Aorta (tissue), 5 donors: ENCODE measurements around the gene TARM1. TPM values are rescaled to one million over a fixed set of nuclear protein-coding genes. Genes with fewer than 3 reads are reported as not detected.
"Not testable (repeated sequence)": the region's sequence is repeated elsewhere in the genome, so short reads cannot be mapped to it uniquely, and the experiment has no call there.

Source experiments
- ATAC-seq: fragments of 200-7000 bp; cut with Tn5 transposase; one replicate; pipeline ENCODE4 v1.9.1; 2022; ENCODE audit warnings: moderate library complexity; ENCODE audit not compliant: low FRiP score
- DNase-seq, 2 donors: peaks; one replicate each; pipeline ENCODE4 v3.0.0-alpha.2; 2020
- H3K27ac ChIP-seq, 2 donors: one replicate each; pipeline ENCODE4 v1.5.1; 2013; ENCODE audit warnings: low read length in 2 of 2, mild to moderate bottlenecking in 2 of 2, moderate library complexity in 2 of 2, control low read depth in 1 of 2, inconsistent platforms in 1 of 2, low read depth in 1 of 2
- H3K27me3 ChIP-seq, 2 donors: one replicate each; pipeline ENCODE4 v1.6.1; 2013; ENCODE audit warnings: control low read depth in 1 of 2, low read length in 1 of 2, mild to moderate bottlenecking in 1 of 2, moderate library complexity in 1 of 2; ENCODE audit not compliant: insufficient read depth in 2 of 2, control insufficient read depth in 1 of 2
- H3K36me3 ChIP-seq, 2 donors: one replicate each; pipeline ENCODE4 v1.6.1; 2013; ENCODE audit warnings: control low read depth in 1 of 2, low read length in 1 of 2, mild to moderate bottlenecking in 1 of 2; ENCODE audit not compliant: insufficient read depth in 2 of 2, control insufficient read depth in 1 of 2
- H3K4me1 ChIP-seq, 2 donors: one replicate each; pipeline ENCODE4 v1.6.1; 2013; ENCODE audit warnings: low read length in 2 of 2, control low read depth in 1 of 2, mild to moderate bottlenecking in 1 of 2, moderate library complexity in 1 of 2; ENCODE audit not compliant: insufficient read depth in 2 of 2, control insufficient read depth in 1 of 2
- H3K4me3 ChIP-seq, 2 donors: one replicate each; pipeline ENCODE4 v1.5.1; 2013; ENCODE audit warnings: low read length in 2 of 2, control low read depth in 1 of 2, mild to moderate bottlenecking in 1 of 2
- H3K9me3 ChIP-seq: one replicate; pipeline ENCODE4 v1.6.1; 2013; ENCODE audit warnings: mild to moderate bottlenecking, low read length; ENCODE audit not compliant: control insufficient read depth
- whole genome bisulfite sequencing, 2 donors: extraction: QIAGEN DNeasy Blood & Tissue Kit; methylation state at CpG; one replicate each; pipeline ENCODE4 v1.1.7; 2013; 5-methylcytosine and 5-hydroxymethylcytosine counted together
- intact Hi-C, 2 donors: fragments of 100-400 bp; cut with DNase I; formaldehyde crosslinking; loops; one replicate each; pipeline versions ENCODE4 v1.14.2 to v1.15.0; 2022
- polyA plus RNA-seq, 2 donors: library from polyadenylated mRNA; stranded (reverse); fragments of 200-250 nt; gene quantifications; one replicate each; pipeline ENCODE4 v1.2.3, GENCODE V29; 2013
- total RNA-seq, 2 donors: library from RNA; stranded (reverse); fragmentation: NEBNext Ultra II Directional; extraction: Animal tissue kit (Norgen Biotek cat#: 25700); gene quantifications; one replicate each; pipeline ENCODE4 v1.2.1, GENCODE V29; 2021
- donor health status: healthy with polysubstance abuse.
- donor health status: Bipolar disorder and iron deficiency.
- donor health status: DM: no; HTN: no; CAD: no.
- donor health status: DM: no; HTN: no; CAD: no.
- donor health status: DM: yes; HTN: yes; CAD: no.

Gene TARM1
- total and polyA plus RNA-seq, 4 donors: not detected

GRCh38 chr19:54063350-54064116 lies 17.6 kb downstream of the TARM1 start, which contains the start of gene VSTM1:
Gene VSTM1 (minus strand): TSS chr19:54063897. CDS start chr19:54063777, 120 bp downstream.
- H3K27me3 ChIP-seq: no peaks in the 10 kb centered on the region
- H3K36me3 ChIP-seq: no peaks in the 10 kb centered on the region
- no peak for ATAC-seq
- no peaks in the 10 kb centered on the region for H3K4me1 ChIP-seq
- peak in 1 of 2 donors; percentile 63 for DNase-seq
- no peak within 1 kb of the TSS for H3K4me3 ChIP-seq
- peaks cover 3% of the 10 kb centered on the region for H3K9me3 ChIP-seq
- no peak within 1 kb of the TSS for H3K27ac ChIP-seq
- 81 to 82% methylated on average over 34 of the region's 34 CpGs for WGBS, 2 donors
- intact Hi-C loops: no loop called here

DNA sequence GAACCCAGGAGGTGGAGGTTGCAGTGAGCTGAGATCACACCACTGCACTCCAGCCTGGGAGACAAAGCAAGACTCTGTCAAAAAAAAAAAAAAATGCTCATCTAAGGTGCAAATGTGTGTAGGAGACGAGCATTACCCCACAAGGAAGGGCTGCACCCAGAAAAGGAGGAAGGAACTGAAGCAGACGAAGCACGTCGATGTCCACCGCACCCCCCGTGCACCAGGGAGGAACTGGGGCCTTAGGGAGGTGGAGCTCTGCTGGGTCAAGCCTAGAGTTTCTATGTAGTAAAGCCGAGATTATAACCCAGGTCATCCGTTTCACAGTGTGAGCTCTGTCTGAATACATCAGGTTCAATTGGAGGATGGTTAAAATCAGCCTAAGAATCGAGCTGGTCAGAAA lies 18.5 kb downstream of the TARM1 start:
- peak; percentile 57 to 61 for DNase-seq

GRCh38 chr19:54047616-54048015 lies 33.5 kb downstream of the TARM1 start:
- Histone ChIP-seq H3K36me3 (no peaks in the 10 kb centered on the region), H3K4me3 (no peak overlapping the region), H3K9me3 (no peaks in the 10 kb centered on the region), H3K4me1 (no peaks in the 10 kb centered on the region), H3K27me3 (no peaks in the 10 kb centered on the region), H3K27ac (no peak overlapping the region)
- 78 to 79% methylated on average over 4 of the region's 4 CpGs for WGBS, 2 donors
- ATAC-seq: no peak
- intact Hi-C loops: no loop called here
- DNase-seq: no peak

More for the DNA sequence above, 18.5 kb downstream of the TARM1 start:
- H3K27ac ChIP-seq: no peak overlapping the region
- H3K4me3 ChIP-seq: no peak overlapping the region
- 77 to 78% methylated on average over 9 of the region's 9 CpGs for WGBS, 2 donors
- H3K36me3 ChIP-seq: no peaks in the 10 kb centered on the region
- peaks cover 3% of the 10 kb centered on the region for H3K9me3 ChIP-seq
- no peak for ATAC-seq
- intact Hi-C loops: no loop called here
- H3K27me3 ChIP-seq: no peaks in the 10 kb centered on the region
- no peaks in the 10 kb centered on the region for H3K4me1 ChIP-seq

- H3K27ac ChIP-seq: no peak overlapping the region
- no peaks in the 10 kb centered on the region for H3K9me3 ChIP-seq
- WGBS, 2 donors: 83 to 85% methylated on average over 2 of the region's 2 CpGs
- intact Hi-C loops: no loop called here
- H3K36me3 ChIP-seq: no peaks in the 10 kb centered on the region
- ATAC-seq (no peak), DNase-seq (no peak)
- no peaks in the 10 kb centered on the region for H3K27me3 ChIP-seq
- H3K4me1 ChIP-seq: no peaks in the 10 kb centered on the region
- no peak overlapping the region for H3K4me3 ChIP-seq
Measured at GRCh38 chr19:54045771-54046170, 35.4 kb downstream of the TARM1 start.

DNA sequence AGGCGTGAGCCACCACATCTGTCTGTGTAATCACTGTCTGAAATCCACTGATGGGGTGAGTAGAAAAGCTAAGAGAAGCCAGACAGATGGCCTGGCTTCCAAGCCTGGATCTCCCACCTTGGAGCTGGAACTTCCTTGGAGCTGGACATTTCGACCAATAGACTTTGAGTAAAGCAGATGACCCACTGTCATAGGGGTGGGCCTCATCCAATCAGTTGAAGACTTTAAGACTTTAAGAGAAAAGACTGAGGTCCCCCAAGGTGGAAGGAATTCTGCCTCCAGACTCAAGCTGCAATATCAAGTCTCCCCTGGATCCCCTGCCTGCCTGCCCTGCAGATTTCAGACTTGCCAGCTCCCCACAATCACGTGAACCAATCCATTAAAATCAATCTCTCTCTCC lies 38.2 kb downstream of the TARM1 start:
- H3K27me3 ChIP-seq: no peaks in the 10 kb centered on the region
- H3K4me1 ChIP-seq: no peaks in the 10 kb centered on the region
- no peak overlapping the region for H3K27ac ChIP-seq
- H3K36me3 ChIP-seq: no peaks in the 10 kb centered on the region
- intact Hi-C loops: no loop called here
- DNase-seq (peak in 1 of 2 donors; percentile 9), ATAC-seq (no peak)
- no peak overlapping the region for H3K4me3 ChIP-seq
- 79 to 84% methylated on average over 3 of the region's 3 CpGs for WGBS, 2 donors
- no peaks in the 10 kb centered on the region for H3K9me3 ChIP-seq

DNA sequence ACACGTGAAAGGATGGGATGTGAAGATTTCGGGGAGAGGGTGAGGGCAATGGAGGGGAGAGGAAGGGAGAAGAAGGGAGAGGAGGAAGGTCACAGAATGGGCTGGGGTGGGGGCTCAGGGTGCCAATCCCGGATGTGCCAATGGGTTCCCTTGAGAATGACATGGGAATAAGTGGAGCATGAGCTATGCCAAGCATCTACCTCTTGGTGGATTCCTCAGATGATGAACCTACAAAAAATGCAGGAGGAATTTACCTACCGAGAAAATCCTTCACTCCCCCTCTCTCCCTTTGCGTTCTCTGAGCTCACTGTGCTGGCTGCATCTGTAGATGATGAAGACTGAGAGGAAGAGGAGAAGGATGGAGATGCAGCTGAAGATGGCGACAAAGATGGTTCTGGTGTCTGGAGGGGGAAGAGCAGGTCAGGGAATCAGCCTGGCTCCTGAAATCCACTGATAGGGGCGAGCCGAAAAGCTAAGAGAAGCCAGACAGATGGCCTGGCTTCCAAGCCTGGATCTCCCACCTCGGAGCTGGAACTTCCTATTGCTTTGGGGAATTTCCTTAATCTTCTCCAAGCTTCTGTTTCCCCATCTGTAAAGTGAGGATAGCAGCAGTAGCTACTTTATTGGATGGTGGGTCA lies 39.1 kb downstream of the TARM1 start:
- Histone ChIP-seq H3K36me3 (no peaks in the 10 kb centered on the region), H3K27ac (no peak overlapping the region), H3K4me3 (no peak overlapping the region), H3K9me3 (no peaks in the 10 kb centered on the region), H3K27me3 (no peaks in the 10 kb centered on the region), H3K4me1 (no peaks in the 10 kb centered on the region)
- ATAC-seq (no peak), DNase-seq (peak in 1 of 2 donors; percentile 7)
- intact Hi-C loops: no loop called here
- WGBS, 2 donors: 66 to 67% methylated on average over 9 of the region's 9 CpGs

- no peaks in the 10 kb centered on the region for H3K9me3 ChIP-seq
- no peaks in the 10 kb centered on the region for H3K27me3 ChIP-seq
- ATAC-seq (no peak), DNase-seq (no peak)
- WGBS, 2 donors: 82% methylated on average over 4 of the region's 4 CpGs
- H3K36me3 ChIP-seq: no peaks in the 10 kb centered on the region
- H3K4me1 ChIP-seq: no peaks in the 10 kb centered on the region
- H3K4me3 ChIP-seq: no peak overlapping the region
- no peak overlapping the region for H3K27ac ChIP-seq
- intact Hi-C loops: no loop called here
Measured at GRCh38 chr19:54040003-54040402, 41.2 kb downstream of the TARM1 start.

GRCh38 chr19:54036542-54036941 lies 44.6 kb downstream of the TARM1 start:
- ATAC-seq, H3K27me3 ChIP-seq, H3K4me3 ChIP-seq, H3K9me3 ChIP-seq, intact Hi-C loops, H3K36me3 ChIP-seq, H3K27ac ChIP-seq, DNase-seq, H3K4me1 ChIP-seq: not testable (repeated sequence)
- 69 to 73% methylated on average over 5 of the region's 5 CpGs for WGBS, 2 donors
